GM18502 (cell line): ENCODE results near the gene GTPBP1.

Source experiments
- ATAC-seq: cut with Tn5 transposase; IDR thresholded peaks from one replicate; pipeline ENCODE4 v1.9.1; 2021; ENCODE audit warnings: mild to moderate bottlenecking; ENCODE audit not compliant: unreplicated experiment, poor library complexity

The GTPBP1 gene

DNA sequence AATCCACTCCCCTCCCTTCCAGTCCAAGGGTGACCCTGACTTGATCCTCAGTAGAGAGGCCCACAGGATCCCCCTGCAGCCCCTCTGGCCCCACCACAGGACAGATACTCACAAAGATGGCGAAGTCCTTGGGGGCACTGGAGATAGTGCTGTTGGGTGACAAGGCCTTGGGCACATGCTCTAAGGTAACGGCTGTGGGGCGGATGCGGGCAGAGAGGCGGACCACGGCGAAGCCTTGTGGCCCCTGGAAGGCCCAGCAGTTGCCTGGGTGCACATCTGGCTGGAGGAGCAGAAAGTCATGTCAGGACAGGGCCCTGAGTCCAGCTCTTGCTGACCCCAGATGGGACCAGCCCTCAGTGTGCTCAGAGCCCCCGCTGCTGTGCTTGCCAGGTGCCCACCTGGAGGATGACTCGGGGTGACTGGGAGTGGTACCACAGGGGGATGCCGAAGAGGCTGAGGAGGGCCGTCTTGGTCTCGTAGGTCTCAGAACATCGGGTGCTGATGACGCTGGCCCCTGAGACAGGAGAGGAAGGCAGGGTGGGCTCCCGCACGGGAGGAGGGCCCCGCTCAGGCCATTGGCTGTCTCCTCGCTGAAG, 32.8 kb downstream of the GTPBP1 start:
- no peak for ATAC-seq

DNA sequence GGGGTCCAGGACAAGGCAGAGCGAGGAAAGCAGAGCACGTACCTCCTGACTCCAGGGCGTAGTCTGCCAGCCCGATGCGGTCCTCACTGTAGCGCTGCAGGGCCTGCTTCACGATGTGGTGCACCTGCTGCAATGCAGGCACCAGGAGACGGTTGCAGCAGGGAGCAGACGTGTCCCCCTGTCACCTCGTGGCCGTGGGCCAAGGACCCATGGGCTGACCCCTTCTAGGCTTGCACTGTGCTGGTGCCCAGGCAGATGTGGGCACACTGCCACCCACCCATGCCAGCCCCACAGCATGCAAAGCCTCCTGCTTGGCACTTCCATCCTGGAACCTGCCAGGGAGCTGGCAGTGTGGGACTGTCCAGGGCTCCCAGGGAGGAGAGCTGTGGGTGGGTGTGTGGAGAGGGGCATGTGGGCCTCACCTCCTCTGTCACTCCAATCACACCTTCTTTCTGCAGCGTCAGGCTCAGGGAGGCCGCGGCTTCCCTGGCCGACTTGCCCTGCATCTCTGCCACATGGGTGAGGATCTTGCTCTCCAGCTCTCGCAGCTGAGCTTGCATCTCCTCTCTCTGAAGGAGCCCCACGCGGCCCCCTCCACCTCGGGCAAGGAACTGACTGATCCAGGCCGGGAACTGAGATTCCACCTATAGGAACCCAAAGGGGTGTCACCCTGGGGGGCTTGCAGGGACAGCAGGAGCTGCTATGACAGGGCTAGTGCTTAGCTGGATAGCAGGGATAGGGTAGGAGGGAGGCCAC, 33.7 kb downstream of the GTPBP1 start:
- no peak for ATAC-seq

DNA sequence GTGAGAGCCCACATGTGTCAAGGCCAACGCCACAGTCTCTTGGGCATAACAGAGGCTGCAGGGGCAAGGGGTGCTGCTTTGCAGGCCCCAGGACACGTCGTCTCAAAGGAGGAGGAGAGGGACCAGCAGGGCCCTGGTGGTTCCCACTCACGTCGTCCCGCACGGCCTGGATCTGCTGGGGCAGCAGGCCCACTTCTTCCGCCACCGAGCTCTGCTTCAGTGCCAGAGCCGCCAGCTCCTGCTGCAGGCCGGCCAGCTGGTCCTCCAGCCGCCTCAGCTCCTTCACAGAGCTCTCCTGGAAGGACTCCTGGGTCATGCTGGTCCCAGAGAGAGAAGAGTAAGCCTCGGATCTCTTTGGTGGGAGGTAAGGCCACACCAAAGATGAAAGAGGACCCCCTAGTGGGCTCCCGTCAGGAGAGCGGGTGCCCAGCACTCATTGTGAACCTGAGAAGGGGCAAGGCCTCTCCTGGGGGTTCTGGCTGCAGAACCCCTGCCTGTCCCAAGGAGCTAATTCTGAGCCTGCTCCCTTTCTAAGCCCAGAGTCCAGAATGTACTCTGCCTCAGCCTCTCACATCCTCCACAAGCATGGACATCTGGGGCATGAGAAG, 34.5 kb downstream of the GTPBP1 start:
- no peak for ATAC-seq

DNA sequence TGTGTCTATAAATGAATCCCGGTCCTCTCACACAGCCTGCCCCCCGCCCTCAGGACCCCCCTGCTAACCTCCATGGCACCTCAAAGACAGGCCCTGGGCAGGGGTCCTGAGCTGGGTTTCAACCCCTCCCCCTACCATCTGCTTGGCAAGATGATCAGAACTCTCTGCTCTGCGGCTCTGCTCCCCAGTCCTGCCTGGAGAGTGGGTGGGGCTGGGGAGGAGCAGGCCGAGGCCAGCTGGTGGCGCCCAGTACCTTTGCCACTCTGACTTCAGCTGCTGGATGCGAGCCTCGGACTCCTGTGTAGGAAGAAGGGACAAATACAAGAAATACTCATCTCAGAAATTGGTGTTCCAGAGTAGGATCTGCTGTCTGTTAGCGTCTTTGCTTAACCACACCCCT, 35.0 kb downstream of the GTPBP1 start:
- ATAC-seq: no peak

DNA sequence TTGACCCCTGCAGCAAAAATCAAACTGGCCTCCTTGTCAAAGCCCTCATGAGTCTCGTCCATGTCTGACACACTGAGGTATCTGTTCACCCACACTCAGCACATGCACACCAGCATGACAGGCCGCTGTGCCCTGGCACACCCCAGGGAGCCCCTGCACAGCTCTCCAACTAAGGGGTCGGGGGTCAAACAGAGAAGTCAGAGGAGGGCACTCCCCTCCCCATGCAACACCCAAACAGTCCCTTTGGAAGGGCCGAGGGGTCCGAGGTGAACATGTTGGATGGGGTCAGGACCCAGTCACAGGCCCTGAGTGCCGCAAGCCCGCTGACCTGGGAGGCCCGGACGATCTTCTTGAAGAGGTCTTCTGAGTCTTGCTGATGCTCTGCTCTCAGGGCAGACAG, 35.4 kb downstream of the GTPBP1 start:
- ATAC-seq: no peak

DNA sequence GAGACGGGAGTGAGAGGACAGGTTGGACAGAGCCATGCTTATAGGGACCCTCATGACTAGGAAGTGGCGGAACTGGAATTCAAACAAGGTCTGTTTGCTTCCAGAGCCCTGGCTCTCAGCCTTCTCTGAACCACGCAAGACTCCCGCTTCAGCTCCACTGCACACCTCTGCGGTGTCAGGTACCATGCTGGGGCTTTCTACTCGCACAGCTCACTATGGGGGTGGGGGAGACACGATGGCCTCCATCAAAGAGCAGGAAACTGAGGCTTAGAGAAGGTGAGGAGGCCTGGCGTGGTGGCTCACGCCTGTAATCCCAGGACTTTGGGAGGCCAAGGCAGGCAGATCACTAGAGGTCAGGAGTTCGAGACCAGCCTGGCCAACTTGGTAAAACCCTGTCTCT, 35.8 kb downstream of the GTPBP1 start:
- no peak for ATAC-seq

DNA sequence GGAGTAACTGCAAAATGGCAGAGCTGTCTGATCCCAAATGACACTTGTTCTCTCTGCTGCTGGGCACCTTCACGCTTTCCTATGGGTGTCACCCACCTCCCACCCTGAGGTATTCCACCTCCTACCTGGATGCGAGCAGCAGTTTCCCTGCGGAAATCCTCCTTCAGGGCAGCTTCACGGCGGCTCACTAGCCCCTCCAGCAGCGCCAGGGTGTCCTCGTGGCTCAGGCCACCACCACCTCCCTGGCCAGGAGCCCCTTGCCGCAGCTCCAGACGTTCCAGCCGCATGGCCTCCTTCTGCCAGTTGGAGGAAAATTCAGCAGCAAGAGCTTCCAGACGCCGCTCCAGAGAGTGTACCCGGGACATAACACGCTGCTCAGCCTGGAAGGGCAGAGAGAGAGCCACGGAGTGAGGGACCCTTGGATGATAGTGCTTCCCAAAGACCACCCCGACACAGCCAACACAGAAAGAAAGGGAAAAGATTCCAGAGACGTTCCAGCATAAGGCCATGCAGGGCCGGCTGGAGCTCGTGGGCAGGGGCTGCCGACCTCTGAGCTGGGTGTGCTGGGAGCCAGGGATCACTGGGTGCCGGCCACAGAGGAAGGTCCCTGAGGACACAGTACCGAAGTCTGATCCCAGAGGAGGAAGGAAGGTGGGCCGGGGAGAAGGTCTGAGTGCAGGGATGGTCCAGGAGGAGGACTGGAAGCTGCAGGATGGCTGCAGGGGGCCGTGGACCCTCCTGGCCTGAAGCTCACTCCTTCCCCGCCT, 36.6 kb downstream of the GTPBP1 start:
- no peak for ATAC-seq

DNA sequence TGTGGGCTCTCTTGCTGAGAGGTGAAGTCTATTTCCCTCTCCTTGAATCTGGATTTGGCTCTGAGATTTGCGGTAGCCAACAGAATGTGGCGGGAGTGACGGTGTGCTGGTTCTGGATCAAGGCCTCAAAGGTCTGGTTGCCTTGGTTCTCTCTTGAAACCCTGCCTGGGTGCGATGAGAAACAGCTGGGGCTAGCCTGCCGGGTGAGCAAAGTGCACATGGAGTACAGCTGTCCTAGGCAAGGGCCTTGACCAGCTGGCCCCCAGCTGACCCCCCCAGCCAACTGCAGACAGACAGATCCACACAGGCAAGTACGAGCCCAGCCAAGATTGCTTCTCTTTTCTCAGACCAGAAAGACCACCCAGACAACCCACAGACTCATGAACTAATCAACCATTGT, 39.2 kb downstream of the GTPBP1 start:
- ATAC-seq: no peak

DNA sequence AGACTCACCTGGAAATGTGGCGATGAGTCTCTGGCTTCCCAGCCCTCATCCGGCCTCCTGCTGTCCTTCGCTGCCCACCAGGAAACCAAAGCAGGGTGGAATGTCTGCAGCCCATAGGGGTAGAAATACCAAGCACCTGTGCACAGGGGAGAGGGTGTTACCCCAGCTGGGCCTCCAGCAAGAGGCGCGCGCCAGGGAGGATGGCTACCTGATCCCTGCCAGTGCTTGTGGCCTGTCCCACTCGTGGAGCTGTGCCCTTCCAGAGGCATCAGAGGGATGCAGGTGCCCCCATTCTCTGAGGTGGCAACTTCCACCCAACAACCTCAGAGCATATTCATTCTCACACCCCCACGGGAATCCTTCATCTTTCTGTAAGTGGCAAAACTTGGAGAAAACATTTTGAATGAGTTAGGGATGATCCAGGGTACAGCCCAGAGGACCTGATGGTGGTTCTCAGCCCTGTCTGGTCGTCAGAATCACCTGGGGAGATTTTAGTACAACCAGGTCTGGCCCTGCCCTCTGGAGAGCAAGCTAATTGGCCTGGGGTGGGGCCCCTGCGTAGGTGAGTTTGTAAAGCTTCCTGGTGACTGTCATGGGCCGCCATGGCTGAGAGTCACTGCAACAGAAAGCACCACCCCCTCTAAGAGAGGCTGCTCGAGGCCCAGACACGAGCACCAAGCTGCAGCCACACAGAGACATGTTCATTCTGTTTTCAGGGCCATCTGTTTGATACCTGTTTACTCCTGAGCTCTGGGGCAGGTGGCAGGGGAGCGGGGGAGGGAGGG, 40.1 kb downstream of the GTPBP1 start:
- ATAC-seq: no peak

DNA sequence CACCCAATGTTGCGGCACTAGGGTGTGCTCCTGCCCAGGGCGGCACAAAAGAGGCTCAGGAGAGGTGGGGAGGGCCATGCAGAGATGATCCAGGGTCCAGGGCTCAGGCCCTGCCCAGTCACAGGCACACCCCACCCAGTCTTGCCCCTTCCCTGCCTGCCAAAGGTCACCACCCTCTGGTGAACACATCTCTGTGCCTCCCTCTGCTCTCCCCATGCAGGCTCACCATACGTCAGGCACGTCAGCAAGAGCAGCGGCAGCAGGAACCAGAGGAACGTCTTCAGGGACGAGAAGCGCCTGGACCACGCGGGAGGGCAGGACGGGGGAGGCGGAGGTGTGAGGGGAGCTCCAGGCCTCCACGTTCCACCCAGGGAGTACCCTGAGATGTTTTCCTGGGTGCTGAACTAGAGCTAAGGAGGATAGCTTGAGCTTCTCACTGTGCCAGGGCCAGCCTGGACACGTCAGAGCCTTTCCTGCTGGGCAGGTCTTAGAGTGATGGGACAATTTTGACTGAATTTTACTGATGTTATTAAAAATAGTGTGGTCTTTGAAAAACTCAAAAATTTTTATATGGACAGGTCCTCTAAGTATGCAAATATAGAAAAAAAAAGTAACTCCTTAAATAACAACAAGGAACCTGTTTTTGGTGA, 42.9 kb downstream of the GTPBP1 start:
- no peak for ATAC-seq

DNA sequence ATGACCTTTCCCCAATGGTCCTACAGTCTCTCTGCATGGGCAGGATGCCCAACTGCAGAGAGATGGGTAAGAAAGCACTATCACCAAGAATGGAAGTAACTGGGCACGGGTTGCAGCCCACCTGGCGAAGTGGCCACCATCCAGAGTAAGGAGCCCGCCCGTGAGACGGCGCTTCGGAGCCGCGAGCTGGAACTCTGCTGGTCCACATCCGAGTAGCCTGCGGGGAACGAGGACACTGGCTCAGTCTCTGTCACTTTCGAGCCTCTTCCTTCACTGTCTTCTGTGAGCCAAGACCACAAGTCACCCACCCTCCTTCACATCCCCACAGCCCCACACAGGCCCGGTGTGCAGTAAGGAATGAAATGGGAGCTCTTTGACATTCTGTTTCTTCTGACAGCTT, 44.4 kb downstream of the GTPBP1 start:
- no peak for ATAC-seq

DNA sequence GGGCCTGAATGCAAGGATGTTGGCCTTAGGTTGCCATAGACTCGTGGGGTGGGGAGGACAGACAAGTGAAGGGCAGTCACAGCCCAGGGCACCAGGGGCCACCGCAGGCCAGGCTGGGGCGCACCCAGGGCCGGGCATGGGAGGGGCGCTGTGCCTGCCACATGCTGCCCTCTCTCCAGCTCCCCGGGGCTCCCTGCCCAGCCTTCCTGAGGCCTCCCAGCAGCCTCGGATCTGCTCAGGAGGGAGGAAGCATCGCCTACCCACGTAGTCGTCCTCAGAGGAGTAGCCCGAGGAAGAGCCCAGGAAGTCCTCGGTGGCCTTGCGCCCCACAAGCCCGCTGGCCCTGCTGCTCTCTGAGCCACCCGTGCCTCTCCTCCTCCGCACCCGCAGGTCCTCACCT, 44.9 kb downstream of the GTPBP1 start:
- ATAC-seq: no peak

DNA sequence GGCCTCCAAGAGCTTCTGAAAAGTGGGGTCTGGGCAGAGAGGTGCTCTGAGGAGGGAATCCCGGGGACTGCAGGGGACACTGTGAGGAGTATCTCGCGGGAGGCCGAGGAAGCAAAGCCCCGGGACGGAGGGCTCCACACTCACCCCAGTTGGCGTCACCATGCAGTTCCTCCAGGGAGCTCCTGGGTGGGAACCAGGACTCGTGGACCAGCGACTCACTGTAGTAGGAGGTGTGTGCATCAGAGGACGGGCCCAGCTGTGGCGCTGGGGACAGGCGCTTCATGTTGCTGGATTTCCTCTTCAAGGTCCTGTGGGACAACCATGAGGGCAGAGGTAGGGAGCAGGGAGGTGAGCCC, 45.3 kb downstream of the GTPBP1 start:
- ATAC-seq: no peak

DNA sequence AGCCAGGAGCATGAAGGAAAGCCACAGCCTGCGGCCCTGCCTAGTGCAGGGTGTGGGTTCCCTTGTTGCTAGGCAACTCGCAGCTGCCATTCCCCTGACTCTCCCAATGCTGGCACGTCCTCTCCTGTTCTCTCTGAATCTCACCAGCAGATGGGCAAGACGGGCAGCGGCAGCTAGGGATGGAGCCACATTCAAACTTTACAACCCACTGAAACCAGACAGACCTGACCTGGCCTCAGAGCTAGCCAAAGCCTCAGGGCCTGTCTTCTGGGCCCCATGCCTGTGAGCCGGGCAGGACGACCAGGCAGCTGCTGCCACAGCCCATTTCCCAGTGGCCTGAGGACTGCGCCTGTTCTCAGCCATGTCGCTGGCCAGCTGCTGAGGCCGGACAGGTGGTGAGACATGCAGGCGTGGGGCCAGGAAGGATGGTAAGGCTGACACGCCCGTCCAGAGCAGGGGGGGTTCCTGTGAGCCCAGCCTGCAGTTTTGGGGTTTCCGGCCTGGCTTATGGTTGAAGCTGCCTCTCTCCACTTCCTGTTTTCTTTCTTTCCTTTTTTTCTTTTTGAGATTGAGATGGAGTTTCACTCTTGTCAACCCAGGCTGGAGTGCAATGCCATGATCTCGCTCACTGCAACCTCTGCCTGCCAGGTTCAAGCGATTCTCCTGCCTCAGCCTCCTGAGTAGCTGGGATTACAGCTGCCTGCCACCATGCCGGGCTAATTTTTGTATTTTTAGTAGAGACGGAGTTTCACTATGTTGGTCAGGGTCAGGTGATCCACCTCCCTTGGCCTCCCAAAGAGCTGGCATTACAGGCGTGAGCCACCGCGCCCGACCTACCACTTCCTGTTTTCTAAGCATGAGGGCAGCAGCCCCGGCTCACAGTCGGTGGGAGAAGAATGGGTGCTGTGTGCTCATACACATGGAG, 45.9 kb downstream of the GTPBP1 start:
- ATAC-seq: no peak

DNA sequence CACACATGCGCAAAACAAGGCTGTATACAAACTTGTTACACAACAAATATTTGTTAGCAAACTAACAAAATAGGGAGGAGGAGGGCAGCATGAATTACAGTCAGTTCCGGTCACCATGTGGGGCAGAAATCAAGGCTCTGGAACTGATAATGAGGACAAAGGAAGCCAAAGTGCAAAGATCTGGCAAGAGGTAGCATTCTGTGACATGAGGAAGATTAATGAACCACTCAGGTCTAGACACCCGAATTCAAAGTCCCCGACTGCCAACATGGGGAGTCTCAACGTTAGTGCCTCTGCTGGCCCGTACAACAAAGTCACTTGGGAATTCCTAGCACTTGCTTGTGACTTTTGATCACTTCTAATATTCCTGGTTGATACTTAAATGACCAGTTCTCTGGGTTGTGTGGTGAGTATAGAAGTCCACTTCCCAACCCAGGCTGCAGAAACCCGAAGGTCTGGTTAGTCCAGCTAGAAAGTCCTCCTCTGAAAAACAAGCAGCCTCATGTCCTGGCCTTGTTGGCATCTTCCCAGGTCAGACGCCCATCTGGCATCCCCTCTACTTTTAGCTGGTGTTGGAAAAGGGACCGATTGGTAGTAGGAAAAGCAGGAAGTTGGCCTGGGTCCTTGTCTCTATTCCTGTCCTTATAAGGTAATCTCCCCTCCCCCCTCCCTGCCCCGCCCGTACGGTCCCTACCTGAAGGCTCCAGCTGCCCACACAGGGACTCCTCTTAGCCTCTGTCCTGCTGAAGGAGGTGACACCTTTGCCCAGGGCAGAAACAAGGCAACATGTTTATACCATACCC, 48.4 kb downstream of the GTPBP1 start:
- ATAC-seq: no peak

DNA sequence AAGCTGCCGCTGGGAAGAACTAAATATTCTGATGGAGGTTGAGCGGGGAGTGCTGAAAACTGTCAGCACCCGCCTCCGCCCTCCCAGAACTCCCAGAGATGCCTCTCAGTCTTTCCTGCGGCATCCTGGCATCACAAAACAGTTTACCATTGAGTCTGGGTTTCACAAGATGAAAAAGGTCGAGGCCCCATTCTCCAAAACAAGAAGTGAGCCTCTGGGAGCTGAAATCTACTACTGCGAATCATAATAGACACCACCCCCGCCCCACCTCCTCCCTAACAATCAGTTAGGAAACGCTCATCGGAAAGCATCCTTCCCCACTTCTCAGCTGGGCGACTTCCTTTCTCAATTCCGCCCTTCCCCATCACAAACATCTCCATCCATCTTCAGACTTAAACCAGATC, 49.0 kb downstream of the GTPBP1 start:
- ATAC-seq: no peak

DNA sequence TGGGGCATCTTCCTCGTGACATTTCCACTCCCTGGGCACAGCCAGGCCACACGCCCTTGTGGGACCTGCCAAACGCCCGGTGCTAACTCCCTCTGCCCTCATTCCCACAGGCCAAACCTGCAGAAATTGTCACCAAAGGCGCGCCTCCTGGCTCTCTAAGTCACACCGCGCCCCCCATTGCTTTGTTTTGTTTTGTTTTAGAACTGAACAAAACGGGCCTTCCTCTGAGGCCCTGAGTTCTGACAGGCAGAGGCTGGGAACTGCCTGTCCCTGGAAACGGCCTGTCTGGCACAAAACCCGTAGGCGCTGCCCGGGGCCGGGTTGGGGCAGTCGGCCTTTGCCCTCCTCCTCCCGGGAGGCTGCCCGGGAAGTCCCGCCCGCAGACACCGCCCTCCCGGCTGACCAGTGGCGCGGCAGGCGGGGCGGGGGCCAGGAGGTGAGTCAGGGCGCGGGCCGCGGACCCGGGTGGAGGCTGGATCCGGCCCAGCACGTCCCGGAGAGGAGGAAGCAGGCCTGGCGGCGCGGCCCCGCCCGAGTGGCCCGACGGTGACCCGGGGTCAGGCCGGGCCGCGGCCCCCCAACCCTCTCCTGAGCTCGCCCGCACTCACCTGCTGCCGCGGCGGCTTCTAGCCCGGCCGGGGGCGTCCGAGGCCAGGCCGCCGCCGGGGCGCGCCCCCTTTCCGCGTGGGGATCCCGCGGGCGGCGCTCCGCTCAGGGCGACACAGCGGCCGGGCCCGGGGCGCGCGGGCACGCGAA, 49.6 kb downstream of the GTPBP1 start:
- peak; percentile 23 for ATAC-seq
